T47D (cell line): ENCODE data around the gene OTOP1.
"Not testable (repeated sequence)": the region's sequence is repeated elsewhere in the genome, so short reads cannot be mapped to it uniquely, and the experiment has no call there.

Experiments
- DNase-seq, 2 experiments: peaks; one replicate each; pipeline versions ENCODE4 v3.0.0 to v3.0.0-alpha.2; 2011 to 2012; ENCODE audit warnings: low read depth in 1 of 2, low spot score in 1 of 2
- JUND ChIP-seq: IDR thresholded peaks from 2 replicates; pipeline ENCODE4 v1.6.1; 2012; ENCODE audit warnings: low read depth
- in situ Hi-C: cut with HindIII; loops from 2 replicates; pipeline ENCODE4 v1.10.0; 2016; ENCODE audit warnings: low sequenced_read_pairs, low pct_unique_long_range_greater_than_20kb

The OTOP1 gene, protein sequence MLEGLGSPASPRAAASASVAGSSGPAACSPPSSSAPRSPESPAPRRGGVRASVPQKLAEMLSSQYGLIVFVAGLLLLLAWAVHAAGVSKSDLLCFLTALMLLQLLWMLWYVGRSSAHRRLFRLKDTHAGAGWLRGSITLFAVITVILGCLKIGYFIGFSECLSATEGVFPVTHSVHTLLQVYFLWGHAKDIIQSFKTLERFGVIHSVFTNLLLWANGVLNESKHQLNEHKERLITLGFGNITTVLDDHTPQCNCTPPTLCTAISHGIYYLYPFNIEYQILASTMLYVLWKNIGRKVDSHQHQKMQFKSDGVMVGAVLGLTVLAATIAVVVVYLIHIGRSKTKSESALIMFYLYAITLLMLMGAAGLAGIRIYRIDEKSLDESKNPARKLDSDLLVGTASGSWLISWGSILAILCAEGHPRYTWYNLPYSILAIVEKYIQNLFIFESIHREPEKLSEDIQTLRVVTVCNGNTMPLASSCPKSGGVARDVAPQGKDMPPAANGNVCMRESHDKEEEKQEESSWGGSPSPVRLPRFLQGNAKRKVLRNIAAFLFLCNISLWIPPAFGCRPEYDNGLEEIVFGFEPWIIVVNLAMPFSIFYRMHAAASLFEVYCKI

DNA sequence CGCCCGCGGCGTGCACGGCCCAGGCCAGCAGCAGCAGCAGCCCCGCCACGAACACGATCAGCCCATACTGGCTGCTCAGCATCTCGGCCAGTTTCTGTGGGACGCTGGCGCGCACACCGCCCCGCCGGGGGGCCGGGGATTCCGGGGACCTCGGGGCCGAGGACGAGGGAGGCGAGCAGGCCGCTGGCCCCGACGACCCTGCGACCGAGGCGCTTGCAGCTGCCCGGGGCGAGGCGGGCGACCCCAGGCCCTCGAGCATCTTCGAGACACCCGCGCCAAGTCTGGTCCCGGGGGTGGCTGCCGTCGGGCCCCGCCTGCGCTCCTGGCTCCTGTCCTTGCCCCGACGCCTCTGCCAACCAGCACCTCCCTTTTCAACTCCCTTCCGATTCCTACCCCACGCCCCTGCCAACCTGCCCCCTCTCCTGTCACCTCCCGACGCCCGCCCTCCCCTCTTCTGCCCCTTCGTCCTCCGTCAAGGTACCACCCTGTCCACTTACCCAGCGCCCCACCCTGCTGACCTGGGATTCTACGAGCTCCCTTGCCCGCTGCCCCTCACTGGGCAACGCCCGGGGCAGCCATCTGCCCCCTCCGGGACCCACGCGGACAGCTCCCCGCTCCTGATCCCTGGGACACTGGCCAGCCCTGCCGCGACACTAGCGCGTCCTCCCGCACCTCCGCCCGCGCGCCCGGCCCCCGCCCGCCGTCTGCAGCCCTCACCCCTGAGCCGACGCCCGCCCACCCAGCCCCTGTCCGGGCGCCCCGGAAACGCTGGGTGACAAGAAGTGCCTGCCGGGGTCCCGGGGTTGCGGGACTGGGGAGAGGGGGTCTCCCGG, at the start of gene OTOP1:
Gene OTOP1 (minus strand): TSS at position 324 of the 833 bp plus-strand sequence. CDS start 65 bp downstream, at position 259.
- in situ Hi-C loops: no loop called here
- DNase-seq: no peak
- TF ChIP-seq JUND: no peak

GRCh38 chr4:4274226-4274625, 47.5 kb upstream of the OTOP1 start:
- no peak for TF ChIP-seq JUND
- in situ Hi-C loops: no loop called here
- no peak for DNase-seq

GRCh38 chr4:4271912-4272311, 45.2 kb upstream of the OTOP1 start:
- no peak for DNase-seq
- no peak for TF ChIP-seq JUND
- in situ Hi-C loops: no loop called here

- DNase-seq: no peak
- no peak for TF ChIP-seq JUND
- in situ Hi-C loops: no loop called here
These were observed 43.8 kb upstream of the OTOP1 start for GRCh38 chr4:4270529-4270928.

DNA sequence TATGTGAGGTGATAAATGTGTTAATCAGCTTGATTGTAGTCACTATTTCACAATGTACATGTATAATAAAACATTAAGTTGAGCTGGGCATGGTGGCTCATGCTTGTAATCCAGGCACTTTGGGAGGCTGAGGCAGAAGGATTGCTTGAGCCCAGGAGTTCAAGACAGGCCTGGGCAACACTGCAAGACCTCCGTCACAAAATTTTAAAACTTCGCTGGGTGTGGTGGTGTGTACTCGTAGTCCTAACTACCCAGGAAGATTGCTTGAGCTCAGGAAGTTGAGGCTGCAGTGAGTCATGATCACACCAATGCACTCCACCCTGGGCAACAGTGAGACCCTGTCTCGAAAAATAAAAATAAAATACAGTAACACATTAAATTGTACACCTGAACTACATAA, 43.1 kb upstream of the OTOP1 start:
- in situ Hi-C loops: no loop called here

DNA sequence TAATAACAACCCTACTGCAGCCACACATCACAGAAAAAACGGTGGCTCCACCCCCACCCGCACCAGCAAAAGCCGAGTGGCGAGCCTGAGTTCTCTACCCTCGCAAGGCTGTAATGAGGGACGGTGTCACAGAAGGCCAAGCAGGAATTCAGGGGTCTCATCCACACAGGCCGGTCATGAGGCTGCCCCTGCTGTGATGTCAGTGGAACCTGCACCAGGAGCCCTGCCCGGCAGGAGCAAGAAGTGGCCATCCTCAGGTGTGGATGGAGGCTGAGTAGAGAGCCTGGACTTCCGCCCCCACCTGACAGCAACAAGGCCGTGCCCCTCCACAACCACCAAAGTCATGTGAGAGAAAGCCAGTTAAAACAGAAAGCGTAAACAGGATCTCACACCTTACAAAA, 42.6 kb upstream of the OTOP1 start:
- in situ Hi-C loops: no loop called here
- no peak for TF ChIP-seq JUND

More for the DNA sequence above, 43.1 kb upstream of the OTOP1 start:
- no peak for TF ChIP-seq JUND
- DNase-seq: no peak

DNA sequence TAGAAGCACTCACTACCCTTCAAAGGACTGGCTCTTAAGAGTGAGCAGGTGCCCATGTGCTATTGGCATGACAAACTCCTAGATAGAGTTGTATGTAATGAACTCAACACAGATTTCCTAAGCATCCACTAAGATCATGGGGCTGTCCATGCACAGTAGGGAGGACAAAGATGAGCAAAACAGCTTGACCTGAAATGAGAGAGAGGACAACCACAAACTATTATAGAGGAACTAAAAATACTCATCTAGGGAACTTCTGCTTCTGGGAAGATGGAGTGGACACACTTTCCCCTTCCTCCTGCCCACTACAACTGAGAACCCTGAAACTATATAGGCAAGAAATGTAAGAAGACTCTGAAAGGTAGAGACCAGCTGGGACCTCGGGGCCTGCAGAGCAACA, 42.0 kb upstream of the OTOP1 start:
- no peak for TF ChIP-seq JUND
- in situ Hi-C loops: no loop called here
- DNase-seq: no peak

More for the DNA sequence above, 42.6 kb upstream of the OTOP1 start:
- DNase-seq: no peak

DNA sequence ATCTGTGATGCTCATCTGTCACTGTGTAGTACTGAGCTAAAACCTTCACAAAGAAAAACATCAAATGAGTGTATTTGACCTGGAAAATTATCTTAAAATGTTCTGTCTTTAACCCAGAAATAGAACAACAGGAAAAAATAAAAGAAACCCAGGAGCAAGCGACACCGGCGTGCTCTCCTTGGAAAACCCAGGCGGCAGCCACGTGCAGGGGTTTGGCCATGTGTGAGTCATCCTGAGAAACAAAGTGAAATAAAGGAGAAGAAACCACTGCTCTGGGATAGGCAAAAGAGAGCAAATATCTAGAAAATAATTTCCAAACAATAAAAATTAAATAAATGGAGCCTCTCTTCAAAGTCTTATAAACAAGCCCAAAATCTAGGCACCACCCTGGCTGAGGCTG, 41.3 kb upstream of the OTOP1 start:
- TF ChIP-seq JUND: no peak
- DNase-seq: no peak
- in situ Hi-C loops: no loop called here

DNA sequence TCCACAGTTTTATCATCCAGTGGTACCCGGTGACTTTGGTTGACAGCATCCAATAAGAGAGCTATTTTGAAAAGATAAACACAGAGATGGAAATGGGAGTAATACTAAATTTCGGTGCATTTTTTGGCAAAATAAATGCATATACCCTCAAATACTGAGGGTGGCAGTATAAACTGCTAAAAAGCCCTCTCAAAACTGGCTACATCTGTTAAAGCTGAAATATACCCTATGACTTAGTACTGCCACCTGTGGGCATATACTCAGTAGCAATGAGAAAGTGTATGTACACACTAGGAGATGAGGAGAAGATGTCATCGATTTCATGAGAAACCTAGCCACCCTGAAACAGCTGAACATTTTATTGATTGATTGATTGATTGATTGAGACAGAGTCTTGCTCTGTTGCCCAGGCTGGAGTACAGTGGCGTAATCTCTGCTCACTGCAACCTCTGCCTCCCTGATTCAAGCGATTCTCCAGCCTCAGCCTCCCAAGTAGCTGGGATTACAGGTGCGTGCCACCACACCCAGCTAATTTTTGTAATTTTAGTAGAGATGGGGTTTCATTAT, 33.5 kb upstream of the OTOP1 start:
- in situ Hi-C loops: no loop called here
- DNase-seq: peak; percentile 52 to 67
- no peak for TF ChIP-seq JUND

DNA sequence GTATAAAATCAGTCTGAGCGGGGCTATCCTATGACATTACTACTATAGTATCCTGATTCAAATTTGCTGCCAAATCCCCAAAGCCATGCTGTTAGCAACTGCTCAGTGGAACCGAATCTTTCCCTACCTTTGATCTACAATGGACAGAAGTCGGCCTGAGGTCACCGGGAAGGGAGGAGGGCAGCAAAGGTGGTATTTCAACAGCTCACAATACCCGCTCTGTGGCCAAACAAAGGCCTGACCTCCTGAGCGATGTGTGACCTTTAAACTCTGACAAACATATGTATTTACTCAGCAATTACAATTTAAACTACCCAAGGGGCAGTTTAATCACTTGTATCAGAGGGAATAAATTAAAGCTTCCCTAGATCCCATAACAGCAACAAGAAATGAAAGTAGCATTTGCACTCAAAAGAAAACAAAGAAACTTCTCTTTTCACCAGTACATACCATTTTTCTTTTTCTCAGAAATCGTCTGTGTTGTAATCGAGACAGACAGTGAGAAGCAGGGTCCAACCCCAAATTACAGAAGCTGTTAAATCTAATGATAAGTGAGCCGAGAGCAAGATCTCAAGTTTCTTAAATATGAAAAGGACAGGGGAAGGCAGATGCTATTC, 32.9 kb upstream of the OTOP1 start:
- in situ Hi-C loops: no loop called here
- no peak for TF ChIP-seq JUND
- no peak for DNase-seq

DNA sequence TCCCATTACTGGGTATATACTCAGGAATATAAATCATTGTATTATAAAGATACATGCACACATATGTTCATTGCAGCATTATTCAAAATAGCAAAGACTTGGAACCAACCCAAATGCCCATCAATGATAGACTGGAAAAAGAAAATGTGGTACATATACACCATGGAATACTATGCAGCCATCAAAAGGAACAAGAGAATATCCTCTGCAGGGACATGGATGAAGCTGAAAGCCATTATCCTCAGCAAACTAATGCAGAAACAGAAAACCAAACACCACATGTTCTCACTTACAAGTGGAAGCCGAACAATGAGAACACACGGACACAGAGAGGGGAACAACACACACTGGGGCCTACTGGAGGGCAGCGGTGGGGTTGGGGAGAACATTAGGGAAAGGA, 31.0 kb upstream of the OTOP1 start:
- DNase-seq, in situ Hi-C loops: not testable (repeated sequence)

GRCh38 chr4:4256799-4257198, 30.1 kb upstream of the OTOP1 start:
- in situ Hi-C loops: no loop called here
- DNase-seq: no peak
- no peak for TF ChIP-seq JUND
